ENCODE results near the gene GREB1L. TPM values are rescaled to one million over a fixed set of nuclear protein-coding genes. Genes with fewer than 3 reads are reported as not detected.
"Not testable (repeated sequence)": the region's sequence is repeated elsewhere in the genome, so short reads cannot be mapped to it uniquely, and the experiment has no call there.

The GREB1L gene
- total and polyA plus RNA-seq, 11 donors = 4.0 to 21.5 (median 9.0) TPM

GRCh38 chr18:21210278-21210677, 31.8 kb upstream of the GREB1L start:
- intact Hi-C loops (cut with DNase I) = no loop called here
- TF ChIP-seq CTCF (IDR thresholded peaks at IDR 0.05) (no peak), POLR2A (IDR thresholded peaks at IDR 0.05) (no peak)
- Histone ChIP-seq H3K27ac (no peak overlapping the region), H3K27me3 (no peaks in the 10 kb centered on the region), H3K36me3 (no peaks in the 10 kb centered on the region), H3K9me3 (no peaks in the 10 kb centered on the region), H3K4me1 (no peaks in the 10 kb centered on the region), H3K4me3 (no peak overlapping the region)
- DNase-seq (no peak), ATAC-seq (no peak)
- WGBS, 4 donors = 70 to 94% (median 86%) methylated on average over 1 of the region's 1 CpG

- Histone ChIP-seq H3K4me3 (no peak overlapping the region), H3K4me1 (no peaks in the 10 kb centered on the region), H3K9me3 (no peaks in the 10 kb centered on the region), H3K36me3 (no peaks in the 10 kb centered on the region), H3K27ac (no peak overlapping the region), H3K27me3 (no peaks in the 10 kb centered on the region)
- no peak for DNase-seq
- TF ChIP-seq CTCF (IDR thresholded peaks at IDR 0.05) (no peak), POLR2A (IDR thresholded peaks at IDR 0.05) (no peak)
- intact Hi-C loops (cut with DNase I) = no loop called here
- ATAC-seq = no peak
- WGBS, 4 donors = 65 to 86% (median 83%) methylated on average over 2 of the region's 2 CpGs
Measured at GRCh38 chr18:21210784-21211183, 31.2 kb upstream of the GREB1L start.

- H3K4me3 ChIP-seq; H3K9me3 ChIP-seq; ATAC-seq; H3K4me1 ChIP-seq; H3K27ac ChIP-seq; H3K36me3 ChIP-seq; H3K27me3 ChIP-seq; intact Hi-C loops (cut with DNase I); DNase-seq: not testable (repeated sequence)
- WGBS, 4 donors = 91 to 94% (median 93%) methylated on average over 5 of the region's 5 CpGs
Measured at GRCh38 chr18:21214409-21214808, 27.6 kb upstream of the GREB1L start.

- H3K27ac ChIP-seq = no peak overlapping the region
- H3K36me3 ChIP-seq = no peaks in the 10 kb centered on the region
- H3K9me3 ChIP-seq = no peaks in the 10 kb centered on the region
- DNase-seq (no peak), ATAC-seq (no peak)
- TF ChIP-seq CTCF (IDR thresholded peaks at IDR 0.05) (no peak), POLR2A (IDR thresholded peaks at IDR 0.05) (no peak)
- H3K27me3 ChIP-seq = no peaks in the 10 kb centered on the region
- H3K4me1 ChIP-seq = no peaks in the 10 kb centered on the region
- WGBS, 4 donors = 67 to 82% (median 68%) methylated on average over 6 of the region's 6 CpGs
- no peak overlapping the region for H3K4me3 ChIP-seq
- intact Hi-C loops (cut with DNase I) = no loop called here
Measured at GRCh38 chr18:21215490-21215889, 26.5 kb upstream of the GREB1L start.

GRCh38 chr18:21218862-21219261, 23.2 kb upstream of the GREB1L start:
- no peak for DNase-seq
- intact Hi-C loops (cut with DNase I) = no loop called here
- H3K36me3 ChIP-seq = no peaks in the 10 kb centered on the region
- no peak overlapping the region for H3K4me3 ChIP-seq
- no peak for ATAC-seq
- no peak for TF ChIP-seq CTCF (IDR thresholded peaks at IDR 0.05)
- TF ChIP-seq POLR2A (IDR thresholded peaks at IDR 0.05) = no peak
- H3K4me1 ChIP-seq = no peaks in the 10 kb centered on the region
- H3K27ac ChIP-seq = no peak overlapping the region
- no peaks in the 10 kb centered on the region for H3K9me3 ChIP-seq
- 59 to 67% (median 63%) methylated on average over 3 of the region's 3 CpGs for WGBS, 4 donors
- H3K27me3 ChIP-seq = no peaks in the 10 kb centered on the region
